UCSD-AML1 (cell line): ENCODE measurements around the gene MDC1.
"Not testable (repeated sequence)": the region's sequence is repeated elsewhere in the genome, so short reads cannot be mapped to it uniquely, and the experiment has no call there.

Experiments used
- DNase-seq: peaks from one replicate; lab custom pipeline; 2025; ENCODE audit not compliant: unreplicated experiment; lab: John Stamatoyannopoulos, UW

MDC1 gene, protein sequence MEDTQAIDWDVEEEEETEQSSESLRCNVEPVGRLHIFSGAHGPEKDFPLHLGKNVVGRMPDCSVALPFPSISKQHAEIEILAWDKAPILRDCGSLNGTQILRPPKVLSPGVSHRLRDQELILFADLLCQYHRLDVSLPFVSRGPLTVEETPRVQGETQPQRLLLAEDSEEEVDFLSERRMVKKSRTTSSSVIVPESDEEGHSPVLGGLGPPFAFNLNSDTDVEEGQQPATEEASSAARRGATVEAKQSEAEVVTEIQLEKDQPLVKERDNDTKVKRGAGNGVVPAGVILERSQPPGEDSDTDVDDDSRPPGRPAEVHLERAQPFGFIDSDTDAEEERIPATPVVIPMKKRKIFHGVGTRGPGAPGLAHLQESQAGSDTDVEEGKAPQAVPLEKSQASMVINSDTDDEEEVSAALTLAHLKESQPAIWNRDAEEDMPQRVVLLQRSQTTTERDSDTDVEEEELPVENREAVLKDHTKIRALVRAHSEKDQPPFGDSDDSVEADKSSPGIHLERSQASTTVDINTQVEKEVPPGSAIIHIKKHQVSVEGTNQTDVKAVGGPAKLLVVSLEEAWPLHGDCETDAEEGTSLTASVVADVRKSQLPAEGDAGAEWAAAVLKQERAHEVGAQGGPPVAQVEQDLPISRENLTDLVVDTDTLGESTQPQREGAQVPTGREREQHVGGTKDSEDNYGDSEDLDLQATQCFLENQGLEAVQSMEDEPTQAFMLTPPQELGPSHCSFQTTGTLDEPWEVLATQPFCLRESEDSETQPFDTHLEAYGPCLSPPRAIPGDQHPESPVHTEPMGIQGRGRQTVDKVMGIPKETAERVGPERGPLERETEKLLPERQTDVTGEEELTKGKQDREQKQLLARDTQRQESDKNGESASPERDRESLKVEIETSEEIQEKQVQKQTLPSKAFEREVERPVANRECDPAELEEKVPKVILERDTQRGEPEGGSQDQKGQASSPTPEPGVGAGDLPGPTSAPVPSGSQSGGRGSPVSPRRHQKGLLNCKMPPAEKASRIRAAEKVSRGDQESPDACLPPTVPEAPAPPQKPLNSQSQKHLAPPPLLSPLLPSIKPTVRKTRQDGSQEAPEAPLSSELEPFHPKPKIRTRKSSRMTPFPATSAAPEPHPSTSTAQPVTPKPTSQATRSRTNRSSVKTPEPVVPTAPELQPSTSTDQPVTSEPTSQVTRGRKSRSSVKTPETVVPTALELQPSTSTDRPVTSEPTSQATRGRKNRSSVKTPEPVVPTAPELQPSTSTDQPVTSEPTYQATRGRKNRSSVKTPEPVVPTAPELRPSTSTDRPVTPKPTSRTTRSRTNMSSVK (N-terminal part only)

DNA sequence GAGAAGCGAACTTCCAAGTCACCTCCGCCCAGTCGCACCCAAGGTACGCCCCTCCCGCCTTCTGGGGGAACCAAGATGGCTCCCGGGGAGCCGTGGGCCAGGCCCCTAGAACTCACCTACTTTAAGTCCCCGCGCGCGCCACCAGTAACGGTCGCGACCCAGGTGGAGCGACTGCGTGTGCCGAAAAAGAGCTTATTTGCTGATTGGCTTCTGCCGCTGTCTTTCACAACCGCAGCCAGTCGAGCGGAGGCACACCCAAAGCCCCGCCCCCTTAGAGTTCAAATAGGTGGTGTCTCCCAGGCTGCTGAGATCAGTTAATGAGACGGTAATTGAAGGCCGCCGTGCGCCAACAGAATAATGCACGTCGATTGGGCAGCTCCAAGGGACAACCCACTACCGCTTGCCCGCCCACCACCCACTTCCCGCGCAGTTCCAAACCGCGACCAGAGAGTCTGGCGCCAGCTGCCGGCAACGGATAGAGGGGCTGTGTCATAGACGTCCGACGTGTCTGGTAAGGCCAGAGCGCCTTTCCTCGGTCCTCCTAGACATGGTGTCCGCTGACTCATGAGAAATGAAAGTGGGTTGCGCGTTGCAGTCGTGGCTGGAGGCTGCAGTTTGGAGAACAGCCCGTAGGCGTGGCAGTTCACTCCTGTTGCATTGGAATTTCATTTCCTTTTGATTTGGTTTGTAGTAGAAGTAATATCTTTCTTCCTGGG lies at the start of gene MDC1:
TSS of gene MDC1 (minus strand) at position 153 of the 716 bp plus-strand sequence. CDS start 2,106 bp downstream, outside the sequence.
- peak; percentile 99 for DNase-seq

- no peak for DNase-seq
These were observed 49.5 kb upstream of the MDC1 start for GRCh38 chr6:30766461-30767157.

DNA sequence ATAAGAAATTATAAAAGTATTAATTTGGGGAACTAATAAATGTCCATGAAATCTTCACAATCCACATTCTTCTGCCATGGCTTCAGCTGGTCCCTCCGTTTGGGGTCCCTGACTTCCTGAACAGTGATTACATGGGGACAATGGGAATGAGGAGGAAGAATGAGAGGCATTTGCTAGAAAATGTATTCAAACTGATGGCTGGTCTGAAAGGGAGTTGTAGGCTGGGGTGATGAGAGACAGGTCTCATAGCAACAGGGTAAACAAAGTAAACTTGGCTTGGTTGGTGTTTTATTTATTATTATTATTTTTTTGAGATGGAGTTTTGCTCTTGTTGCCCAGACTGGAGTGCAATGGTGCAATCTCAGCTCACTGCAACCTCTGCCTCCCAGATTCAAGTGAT lies 48.4 kb upstream of the MDC1 start:
- not testable (repeated sequence) for DNase-seq

DNA sequence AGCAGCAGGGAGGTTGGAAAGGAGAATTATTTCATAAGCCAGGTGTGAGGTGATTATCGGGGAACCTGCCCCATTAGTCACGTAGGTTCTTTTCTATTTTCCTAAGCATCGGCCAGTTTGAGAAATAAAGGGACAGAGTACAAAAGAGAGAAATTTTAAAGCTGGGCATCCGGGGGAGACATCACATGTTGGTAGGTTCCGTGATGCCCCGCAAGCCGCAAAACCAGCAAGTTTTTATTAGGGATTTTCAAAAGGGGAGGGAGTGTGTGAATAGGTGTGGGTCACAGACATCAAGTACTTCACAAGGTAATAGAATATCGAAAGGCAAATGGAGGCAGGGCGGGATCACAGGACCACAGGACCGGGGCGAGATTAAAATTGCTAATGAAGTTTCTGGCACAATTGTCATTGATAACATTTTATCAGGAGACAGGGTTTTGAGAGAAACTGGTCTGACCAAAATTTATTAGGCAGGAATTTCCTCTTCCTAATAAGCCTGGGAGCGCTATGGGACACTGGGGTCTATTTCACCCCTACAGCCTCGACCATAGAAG lies 47.5 kb upstream of the MDC1 start:
- not testable (repeated sequence) for DNase-seq

DNA sequence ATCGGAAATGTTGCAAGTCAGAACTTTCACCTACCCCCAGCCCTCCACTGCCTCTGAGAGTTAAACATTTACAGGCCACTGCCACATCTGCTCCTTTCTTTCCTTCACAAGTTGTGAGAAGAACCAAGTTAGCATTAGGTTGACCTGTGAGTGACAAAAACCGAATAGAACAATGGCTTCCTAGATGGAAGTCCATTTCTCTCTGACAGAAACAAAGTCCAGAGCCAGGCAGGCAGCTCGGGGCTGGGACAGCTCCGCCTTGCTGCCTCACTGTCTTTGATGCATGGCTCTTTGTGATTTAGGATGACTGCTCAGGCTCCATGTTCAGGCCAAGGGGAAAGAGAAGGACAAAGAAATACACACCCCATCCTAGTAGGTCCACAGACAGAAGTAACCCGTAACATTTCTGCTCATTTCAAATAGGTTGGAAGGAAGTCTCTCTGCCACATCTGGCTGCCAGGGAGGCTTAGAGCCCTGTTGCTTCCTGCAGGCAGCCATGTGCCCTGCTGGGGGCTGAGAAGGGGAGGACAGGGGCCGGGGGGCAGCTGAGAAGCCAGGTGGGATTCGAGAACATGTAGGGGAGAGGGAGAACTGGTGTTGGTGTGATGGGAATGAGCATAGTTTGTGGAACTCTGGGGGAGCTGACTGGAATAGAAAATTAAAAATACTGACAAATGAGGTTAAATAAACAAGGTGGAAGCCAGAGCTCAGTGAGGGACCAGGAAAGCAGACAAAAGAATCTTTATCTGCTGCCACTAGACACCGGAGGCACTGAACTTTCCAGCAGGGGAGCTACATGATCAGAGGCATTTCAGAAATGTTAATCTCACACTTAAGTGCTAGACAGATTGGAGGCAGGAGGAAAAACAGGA lies 46.8 kb upstream of the MDC1 start:
- DNase-seq, result no peak

DNA sequence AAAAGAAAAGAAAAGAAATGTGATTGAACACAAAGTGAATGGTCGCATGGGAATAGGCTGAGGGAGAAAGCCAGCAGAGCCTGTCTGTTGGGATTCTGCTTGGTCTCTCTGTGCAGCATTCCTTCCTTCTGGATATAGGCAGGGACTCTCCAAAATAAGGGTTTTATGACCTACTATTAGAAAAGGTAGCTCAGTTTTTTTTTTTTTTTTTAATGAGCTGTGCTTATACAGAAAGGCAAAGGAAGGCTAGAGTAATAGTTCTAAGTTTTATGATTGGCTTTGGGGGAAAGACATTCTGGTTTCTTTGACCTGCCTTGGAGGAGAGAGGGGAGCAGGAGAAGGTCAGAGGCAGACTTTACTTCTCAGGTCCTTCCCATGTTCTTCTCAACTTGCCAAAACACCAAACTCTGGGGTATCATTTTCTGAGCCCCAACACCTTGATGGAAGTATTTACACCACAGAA lies 46.1 kb upstream of the MDC1 start:
- DNase-seq, result no peak

GRCh38 chr6:30761791-30762429 lies 44.8 kb upstream of the MDC1 start:
- no peak for DNase-seq

DNA sequence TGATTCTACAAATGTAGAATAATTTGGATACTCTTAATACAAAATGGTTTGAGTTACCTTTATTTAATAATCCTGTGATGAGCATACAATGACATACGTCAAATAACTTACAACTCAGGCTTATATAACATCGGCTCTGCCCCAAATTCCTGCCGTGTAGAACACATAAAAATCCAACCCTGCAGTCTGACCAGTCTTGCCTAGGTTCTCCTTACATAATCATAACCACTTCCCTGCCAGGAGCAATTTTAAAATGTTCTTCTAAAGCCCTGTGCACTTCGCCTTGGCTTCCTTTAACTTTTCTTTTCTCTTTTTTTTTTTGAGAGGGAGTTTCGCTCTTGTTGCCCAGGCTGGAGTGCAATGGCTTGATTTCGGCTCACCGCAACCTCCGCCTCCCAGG lies 43.5 kb upstream of the MDC1 start:
- no peak for DNase-seq

GRCh38 chr6:30759575-30760239 lies 42.6 kb upstream of the MDC1 start:
- no peak for DNase-seq

- no peak for DNase-seq
These were observed 40.3 kb upstream of the MDC1 start for GRCh38 chr6:30757261-30757904.

- not testable (repeated sequence) for DNase-seq
These were observed 39.4 kb upstream of the MDC1 start for GRCh38 chr6:30756405-30757003.

DNA sequence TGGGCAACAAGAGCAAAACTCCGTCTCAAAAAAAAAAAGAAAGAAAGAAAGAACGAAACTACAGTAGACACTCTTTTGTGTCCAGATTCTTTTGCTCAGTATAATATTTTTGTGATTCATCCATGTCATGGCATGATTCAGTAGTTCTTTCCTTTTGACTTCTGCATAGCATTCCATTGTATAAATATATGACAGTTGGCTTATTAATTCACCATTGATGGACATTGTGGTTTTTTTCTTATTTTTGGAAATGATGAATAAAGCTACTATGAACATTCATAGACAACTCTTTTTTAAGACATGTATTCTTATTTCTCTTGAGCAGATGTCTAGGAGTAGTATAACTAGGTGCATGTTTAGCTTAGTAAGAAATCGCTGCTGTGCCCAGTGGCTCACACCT lies 37.5 kb upstream of the MDC1 start:
- DNase-seq, result no peak

GRCh38 chr6:30752157-30752927 lies 35.3 kb upstream of the MDC1 start:
- DNase-seq, result peak; percentile 35

- no peak for DNase-seq
These were observed 33.2 kb upstream of the MDC1 start for GRCh38 chr6:30750379-30750668.

DNA sequence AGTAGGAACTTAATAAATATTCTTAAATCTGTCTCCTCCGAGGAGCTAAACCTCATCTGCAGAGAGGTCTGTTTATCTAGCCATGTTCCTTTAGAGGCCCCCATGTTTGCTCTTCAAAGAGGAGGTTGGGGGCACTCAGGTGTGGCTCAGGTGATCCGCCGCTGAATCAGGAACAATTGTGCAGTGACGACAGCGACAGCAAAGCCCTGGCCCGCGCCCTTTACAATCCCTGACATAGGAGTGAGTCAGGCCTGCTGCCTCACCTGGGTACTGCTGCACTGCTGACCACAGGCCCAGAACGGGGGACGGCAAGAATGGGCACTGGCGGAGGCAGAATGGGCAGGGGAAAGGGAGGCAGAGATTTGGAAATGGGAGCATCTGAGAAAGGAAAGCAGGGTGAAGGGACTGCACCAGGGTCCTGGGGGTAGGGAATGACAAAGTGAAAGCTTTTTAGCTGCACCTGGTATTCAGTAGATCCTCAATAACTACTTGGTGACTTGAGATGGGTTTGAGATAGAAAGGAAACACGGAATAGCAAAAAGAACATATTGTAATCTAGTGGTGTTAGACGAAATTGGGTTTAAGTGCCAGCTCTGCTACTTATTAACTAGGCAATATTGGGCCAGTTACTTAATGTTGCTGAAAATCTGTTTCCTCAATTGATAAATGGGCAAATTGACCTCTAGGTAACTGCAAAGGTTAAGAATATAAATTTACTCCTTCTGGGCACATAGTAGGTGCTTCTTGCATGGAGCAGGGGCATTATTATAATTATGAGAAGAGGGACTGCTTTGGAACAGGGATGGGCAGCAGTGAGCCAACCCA lies 32.7 kb upstream of the MDC1 start:
- no peak for DNase-seq
